HEK293 (cell line): ENCODE results near the gene SLC11A2.

Source experiments
- CTCF ChIA-PET: fragments of 350-600 bp; formaldehyde crosslinking; extraction: SDS; loops from one replicate; lab custom pipeline; 2021; ENCODE audit warnings: antibody characterized with exemption; lab: Yijun Ruan, JAX
- POLR2A ChIA-PET: fragments of 300-600 bp; formaldehyde crosslinking; extraction: SDS; loops from one replicate; lab custom pipeline; 2020; ENCODE audit warnings: antibody characterized with exemption, inconsistent platforms; lab: Yijun Ruan, JAX
- H3K27ac ChIP-seq: fragments of 200-500 bp; sonication (Bioruptor generic); 2 replicates; pipeline ENCODE4 v1.5.1; 2014; ENCODE audit warnings: low read depth, low read length, control low read depth, inconsistent platforms; ENCODE audit errors: extremely low read depth
- H3K36me3 ChIP-seq, 2 experiments: fragments of 200-500 bp in 1 of 2; sonication (Bioruptor generic) in 1 of 2; 1 replicate in 1 of 2; 2 replicates in 1 of 2; pipeline ENCODE4 v1.5.1; 2014 to 2017; ENCODE audit warnings: inconsistent platforms in 2 of 2, low read length in 2 of 2; ENCODE audit not compliant: control insufficient read depth in 2 of 2, insufficient read depth in 1 of 2
- H3K4me1 ChIP-seq: fragments of 200-500 bp; sonication (Bioruptor generic); 2 replicates; pipeline ENCODE4 v1.5.1; 2014; ENCODE audit warnings: mild to moderate bottlenecking, low read length, inconsistent platforms; ENCODE audit not compliant: control insufficient read depth, insufficient read depth
- H3K4me3 ChIP-seq: 2 replicates; pipeline ENCODE4 v1.5.1; 2011; ENCODE audit warnings: low read depth, mild to moderate bottlenecking, control low read depth, low read length, moderate library complexity
- H3K9me3 ChIP-seq: fragments of 200-500 bp; sonication (Bioruptor generic); 2 replicates; pipeline ENCODE4 v1.5.1; 2014; ENCODE audit warnings: low read depth, low read length, inconsistent platforms; ENCODE audit not compliant: control insufficient read depth, insufficient read depth
- BCL11B ChIP-seq: fragments of 450-650 bp; formaldehyde crosslinking; IDR thresholded peaks from 2 replicates; pipeline ENCODE4 v1.5.1; 2016; ENCODE audit warnings: low read depth, missing biosample characterization, missing genetic modification characterization
- EGR2 ChIP-seq: fragments of 450-650 bp; formaldehyde crosslinking; IDR thresholded peaks from 2 replicates; pipeline ENCODE4 v1.5.1; 2016; ENCODE audit warnings: low read depth, missing biosample characterization, missing genetic modification characterization
- HOXA7 ChIP-seq: sonication (generic); formaldehyde crosslinking; IDR thresholded peaks from 2 replicates; pipeline ENCODE4 v1.8.1; 2022; ENCODE audit warnings: missing genetic modification reagents, borderline replicate concordance
- KLF8 ChIP-seq: fragments of 450-650 bp; formaldehyde crosslinking; IDR thresholded peaks from 2 replicates; pipeline ENCODE4 v1.5.1; 2016; ENCODE audit warnings: missing biosample characterization, missing genetic modification characterization
- WT1 ChIP-seq: fragments of 450-650 bp; formaldehyde crosslinking; IDR thresholded peaks from 2 replicates; pipeline ENCODE4 v1.5.1; 2016; ENCODE audit warnings: missing biosample characterization, missing genetic modification characterization
- ZEB2 ChIP-seq: fragments of 450-650 bp; formaldehyde crosslinking; IDR thresholded peaks from 2 replicates; pipeline ENCODE4 v1.5.1; 2016; ENCODE audit warnings: missing biosample characterization, missing genetic modification characterization
- ZNF169 ChIP-seq: fragments of 450-650 bp; formaldehyde crosslinking; IDR thresholded peaks from 2 replicates; pipeline ENCODE4 v1.5.1; 2016; ENCODE audit warnings: missing biosample characterization, missing genetic modification characterization
- ZNF2 ChIP-seq: fragments of 450-650 bp; formaldehyde crosslinking; IDR thresholded peaks from 2 replicates; pipeline ENCODE4 v1.5.1; 2016; ENCODE audit warnings: missing biosample characterization, missing genetic modification characterization
- ZNF223 ChIP-seq: fragments of 450-650 bp; formaldehyde crosslinking; IDR thresholded peaks from 2 replicates; pipeline ENCODE4 v1.5.1; 2016; ENCODE audit warnings: missing biosample characterization, missing genetic modification characterization
- ZNF350 ChIP-seq: fragments of 450-650 bp; formaldehyde crosslinking; IDR thresholded peaks from 2 replicates; pipeline ENCODE4 v1.5.0; 2017; ENCODE audit warnings: missing biosample characterization, mild to moderate bottlenecking, missing genetic modification characterization
- ZNF433 ChIP-seq: fragments of 450-650 bp; formaldehyde crosslinking; IDR thresholded peaks from 2 replicates; pipeline ENCODE4 v1.5.1; 2016; ENCODE audit warnings: missing biosample characterization, missing genetic modification characterization, low read depth
- ZNF514 ChIP-seq: fragments of 450-650 bp; formaldehyde crosslinking; IDR thresholded peaks from 2 replicates; pipeline ENCODE4 v1.5.1; 2016; ENCODE audit warnings: missing biosample characterization, missing genetic modification characterization
- ZNF530 ChIP-seq: fragments of 450-650 bp; formaldehyde crosslinking; IDR thresholded peaks from 2 replicates; pipeline ENCODE4 v1.5.1; 2016; ENCODE audit warnings: low read depth, missing biosample characterization, missing genetic modification characterization
- ZNF571 ChIP-seq: fragments of 450-650 bp; formaldehyde crosslinking; IDR thresholded peaks from 2 replicates; pipeline ENCODE4 v1.5.0; 2017; ENCODE audit warnings: missing biosample characterization, missing genetic modification characterization
- ZNF621 ChIP-seq: fragments of 450-650 bp; formaldehyde crosslinking; IDR thresholded peaks from 2 replicates; pipeline ENCODE4 v1.5.1; 2017; ENCODE audit warnings: missing biosample characterization, missing genetic modification characterization
- ZNF658 ChIP-seq: fragments of 450-650 bp; formaldehyde crosslinking; IDR thresholded peaks from 2 replicates; pipeline ENCODE4; 2016; ENCODE audit warnings: missing biosample characterization, missing genetic modification characterization
- ZNF76 ChIP-seq: fragments of 450-650 bp; formaldehyde crosslinking; IDR thresholded peaks from 2 replicates; pipeline ENCODE4; 2016; ENCODE audit warnings: low read depth, missing biosample characterization, missing genetic modification characterization, borderline replicate concordance
- ZNF785 ChIP-seq: fragments of 450-650 bp; formaldehyde crosslinking; IDR thresholded peaks from 2 replicates; pipeline ENCODE4 v1.5.1; 2016; ENCODE audit warnings: missing biosample characterization, missing genetic modification characterization
- ZNF830 ChIP-seq: fragments of 450-650 bp; IDR thresholded peaks from 2 replicates; pipeline ENCODE4 v1.5.0; 2018; ENCODE audit warnings: missing biosample characterization, missing genetic modification characterization, low read depth, mild to moderate bottlenecking, moderate library complexity
- ZNF837 ChIP-seq: fragments of 450-650 bp; formaldehyde crosslinking; IDR thresholded peaks from 2 replicates; pipeline ENCODE4 v1.5.1; 2016; ENCODE audit warnings: missing biosample characterization, missing genetic modification characterization
- ZXDB ChIP-seq: fragments of 450-650 bp; formaldehyde crosslinking; IDR thresholded peaks from 2 replicates; pipeline ENCODE4 v1.5.1; 2016; ENCODE audit warnings: missing biosample characterization, missing genetic modification characterization
- TF ChIP-seq, protein P1 (sequence below): fragments of 450-650 bp; formaldehyde crosslinking; IDR thresholded peaks from 2 replicates; pipeline ENCODE4 v1.5.1; 2016; ENCODE audit warnings: missing biosample characterization, missing genetic modification characterization
- TF ChIP-seq, protein P2 (sequence below): fragments of 450-650 bp; formaldehyde crosslinking; IDR thresholded peaks from 2 replicates; pipeline ENCODE4 v1.5.1; 2017; ENCODE audit warnings: missing biosample characterization, missing genetic modification characterization
- TF ChIP-seq, protein P3 (sequence below): fragments of 450-650 bp; formaldehyde crosslinking; IDR thresholded peaks from 2 replicates; pipeline ENCODE4 v1.5.1; 2017; ENCODE audit warnings: missing biosample characterization, missing genetic modification characterization
- TF ChIP-seq, protein P4 (sequence below): fragments of 450-650 bp; formaldehyde crosslinking; IDR thresholded peaks from 2 replicates; pipeline ENCODE4 v1.5.1; 2016; ENCODE audit warnings: missing biosample characterization, missing genetic modification characterization
- TF ChIP-seq, protein P5 (sequence below): fragments of 450-650 bp; formaldehyde crosslinking; IDR thresholded peaks from 2 replicates; pipeline ENCODE4 v1.5.1; 2016; ENCODE audit warnings: missing biosample characterization, missing genetic modification characterization
- TF ChIP-seq, protein P6 (sequence below): fragments of 450-650 bp; formaldehyde crosslinking; IDR thresholded peaks from 2 replicates; pipeline ENCODE4 v1.5.1; 2016; ENCODE audit warnings: missing biosample characterization, missing genetic modification characterization

The SLC11A2 gene

DNA sequence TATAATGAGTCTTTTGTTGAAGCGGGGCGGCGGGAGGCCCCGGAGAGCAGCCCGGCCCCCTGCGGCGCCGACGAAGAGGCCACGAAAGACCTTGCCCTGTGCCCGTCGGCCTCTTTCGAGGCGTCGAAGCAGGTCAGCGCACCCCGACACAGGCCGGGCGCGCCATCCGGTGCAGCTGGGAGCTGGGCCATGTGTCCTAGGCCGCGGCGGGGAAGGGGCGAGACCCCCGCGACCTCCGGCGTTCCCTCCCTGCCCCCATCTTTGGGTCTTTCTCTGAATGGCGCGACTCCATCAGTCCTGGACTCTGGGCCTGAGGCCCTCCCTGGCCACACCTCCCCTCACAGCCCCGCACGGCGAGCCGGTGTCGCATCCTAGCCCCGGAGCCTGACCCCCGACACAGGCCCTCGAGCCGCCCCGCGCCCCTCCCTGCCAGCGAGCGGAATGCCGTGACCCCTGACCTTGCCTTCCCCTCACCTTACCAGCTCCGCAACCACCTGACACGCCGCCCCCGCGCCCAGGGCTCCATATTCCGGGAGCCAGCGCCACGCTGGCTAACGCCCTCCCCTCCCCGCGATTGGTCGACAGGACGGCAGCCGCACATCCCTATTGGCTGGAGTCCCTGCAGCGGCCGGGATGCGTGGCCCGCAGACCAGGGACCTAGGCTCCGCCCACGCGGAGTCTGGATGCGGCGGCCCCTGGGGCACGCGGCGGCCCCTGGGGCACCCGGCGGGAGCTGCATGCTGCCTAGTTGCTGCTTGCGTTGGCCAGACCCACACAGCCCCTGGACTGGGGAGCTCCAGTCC is at the start of gene SLC11A2:
Gene SLC11A2, minus strand, starts transcription at position 549 of the 803 bp plus-strand sequence. CDS start 15,656 bp downstream, outside the sequence.
- Histone ChIP-seq H3K4me3 (peak within 1 kb of the TSS; percentile 78), H3K4me1 (0 out of 2 replicates have a peak, but pooled peaks cover 4% of the 10 kb centered on the region), H3K36me3 (no peaks in the 10 kb centered on the region), H3K27ac (peak within 1 kb of the TSS; percentile 95), H3K9me3 (no peaks in the 10 kb centered on the region)
- CTCF ChIA-PET = interaction anchor here (0.6 to 3.7 kb wide), 7 partner anchors 15 to 325 kb away, joined by 3 to 33 read pairs (median 4); no protein-coding TSS in a partner anchor
- POLR2A ChIA-PET = interaction anchor here (1.1 to 2.5 kb wide), 10 partner anchors 14 to 516 kb away, joined by 3 to 23 read pairs (median 4); partner anchors contain the start of genes ATF1 and CSRNP2
- TF ChIP-seq, protein P1, sequence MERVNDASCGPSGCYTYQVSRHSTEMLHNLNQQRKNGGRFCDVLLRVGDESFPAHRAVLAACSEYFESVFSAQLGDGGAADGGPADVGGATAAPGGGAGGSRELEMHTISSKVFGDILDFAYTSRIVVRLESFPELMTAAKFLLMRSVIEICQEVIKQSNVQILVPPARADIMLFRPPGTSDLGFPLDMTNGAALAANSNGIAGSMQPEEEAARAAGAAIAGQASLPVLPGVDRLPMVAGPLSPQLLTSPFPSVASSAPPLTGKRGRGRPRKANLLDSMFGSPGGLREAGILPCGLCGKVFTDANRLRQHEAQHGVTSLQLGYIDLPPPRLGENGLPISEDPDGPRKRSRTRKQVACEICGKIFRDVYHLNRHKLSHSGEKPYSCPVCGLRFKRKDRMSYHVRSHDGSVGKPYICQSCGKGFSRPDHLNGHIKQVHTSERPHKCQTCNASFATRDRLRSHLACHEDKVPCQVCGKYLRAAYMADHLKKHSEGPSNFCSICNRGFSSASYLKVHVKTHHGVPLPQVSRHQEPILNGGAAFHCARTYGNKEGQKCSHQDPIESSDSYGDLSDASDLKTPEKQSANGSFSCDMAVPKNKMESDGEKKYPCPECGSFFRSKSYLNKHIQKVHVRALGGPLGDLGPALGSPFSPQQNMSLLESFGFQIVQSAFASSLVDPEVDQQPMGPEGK = peak; percentile 99
- TF ChIP-seq ZNF169 (tag by site-specific recombination) (no peak), WT1 (tag by site-specific recombination) (peak; percentile 64), EGR2 (peak; percentile 93), KLF8 (peak; percentile 85; the same call in 1 of the 2 replicates), ZNF2 (tag by site-specific recombination) (peak; percentile 94), ZNF514 (tag by site-specific recombination) (no peak), ZNF621 (tag by site-specific recombination) (no peak), BCL11B (tag by site-specific recombination) (peak; percentile 97), ZNF530 (tag by site-specific recombination) (no peak), ZNF658 (tag by site-specific recombination) (no peak), ZNF433 (no peak), ZNF830 (no peak), ZNF571 (tag by site-specific recombination) (no peak), ZNF223 (tag by site-specific recombination) (no peak), ZNF837 (tag by site-specific recombination) (no peak), ZNF785 (tag by site-specific recombination) (peak; percentile 87), ZNF76 (tag by site-specific recombination) (peak; percentile 67; the same call in 1 of the 2 replicates), HOXA7 (no peak), ZEB2 (tag by site-specific recombination) (peak; percentile 98), ZXDB (peak; percentile 100), ZNF350 (no peak)
- TF ChIP-seq, protein P2, sequence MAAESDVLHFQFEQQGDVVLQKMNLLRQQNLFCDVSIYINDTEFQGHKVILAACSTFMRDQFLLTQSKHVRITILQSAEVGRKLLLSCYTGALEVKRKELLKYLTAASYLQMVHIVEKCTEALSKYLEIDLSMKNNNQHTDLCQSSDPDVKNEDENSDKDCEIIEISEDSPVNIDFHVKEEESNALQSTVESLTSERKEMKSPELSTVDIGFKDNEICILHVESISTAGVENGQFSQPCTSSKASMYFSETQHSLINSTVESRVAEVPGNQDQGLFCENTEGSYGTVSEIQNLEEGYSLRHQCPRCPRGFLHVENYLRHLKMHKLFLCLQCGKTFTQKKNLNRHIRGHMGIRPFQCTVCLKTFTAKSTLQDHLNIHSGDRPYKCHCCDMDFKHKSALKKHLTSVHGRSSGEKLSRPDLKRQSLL (tag by site-specific recombination) = peak; percentile 96
- TF ChIP-seq, protein P3, sequence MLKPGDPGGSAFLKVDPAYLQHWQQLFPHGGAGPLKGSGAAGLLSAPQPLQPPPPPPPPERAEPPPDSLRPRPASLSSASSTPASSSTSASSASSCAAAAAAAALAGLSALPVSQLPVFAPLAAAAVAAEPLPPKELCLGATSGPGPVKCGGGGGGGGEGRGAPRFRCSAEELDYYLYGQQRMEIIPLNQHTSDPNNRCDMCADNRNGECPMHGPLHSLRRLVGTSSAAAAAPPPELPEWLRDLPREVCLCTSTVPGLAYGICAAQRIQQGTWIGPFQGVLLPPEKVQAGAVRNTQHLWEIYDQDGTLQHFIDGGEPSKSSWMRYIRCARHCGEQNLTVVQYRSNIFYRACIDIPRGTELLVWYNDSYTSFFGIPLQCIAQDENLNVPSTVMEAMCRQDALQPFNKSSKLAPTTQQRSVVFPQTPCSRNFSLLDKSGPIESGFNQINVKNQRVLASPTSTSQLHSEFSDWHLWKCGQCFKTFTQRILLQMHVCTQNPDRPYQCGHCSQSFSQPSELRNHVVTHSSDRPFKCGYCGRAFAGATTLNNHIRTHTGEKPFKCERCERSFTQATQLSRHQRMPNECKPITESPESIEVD (tag by site-specific recombination) = no peak
- TF ChIP-seq, protein P4, sequence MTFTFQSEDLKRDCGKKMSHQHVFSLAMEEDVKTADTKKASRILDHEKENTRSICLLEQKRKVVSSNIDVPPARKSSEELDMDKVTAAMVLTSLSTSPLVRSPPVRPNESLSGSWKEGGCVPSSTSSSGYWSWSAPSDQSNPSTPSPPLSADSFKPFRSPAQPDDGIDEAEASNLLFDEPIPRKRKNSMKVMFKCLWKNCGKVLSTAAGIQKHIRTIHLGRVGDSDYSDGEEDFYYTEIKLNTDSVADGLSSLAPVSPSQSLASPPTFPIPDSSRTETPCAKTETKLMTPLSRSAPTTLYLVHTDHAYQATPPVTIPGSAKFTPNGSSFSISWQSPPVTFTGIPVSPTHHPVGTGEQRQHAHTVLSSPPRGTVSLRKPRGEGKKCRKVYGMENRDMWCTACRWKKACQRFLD (tag by site-specific recombination) = no peak
- TF ChIP-seq, protein P5, sequence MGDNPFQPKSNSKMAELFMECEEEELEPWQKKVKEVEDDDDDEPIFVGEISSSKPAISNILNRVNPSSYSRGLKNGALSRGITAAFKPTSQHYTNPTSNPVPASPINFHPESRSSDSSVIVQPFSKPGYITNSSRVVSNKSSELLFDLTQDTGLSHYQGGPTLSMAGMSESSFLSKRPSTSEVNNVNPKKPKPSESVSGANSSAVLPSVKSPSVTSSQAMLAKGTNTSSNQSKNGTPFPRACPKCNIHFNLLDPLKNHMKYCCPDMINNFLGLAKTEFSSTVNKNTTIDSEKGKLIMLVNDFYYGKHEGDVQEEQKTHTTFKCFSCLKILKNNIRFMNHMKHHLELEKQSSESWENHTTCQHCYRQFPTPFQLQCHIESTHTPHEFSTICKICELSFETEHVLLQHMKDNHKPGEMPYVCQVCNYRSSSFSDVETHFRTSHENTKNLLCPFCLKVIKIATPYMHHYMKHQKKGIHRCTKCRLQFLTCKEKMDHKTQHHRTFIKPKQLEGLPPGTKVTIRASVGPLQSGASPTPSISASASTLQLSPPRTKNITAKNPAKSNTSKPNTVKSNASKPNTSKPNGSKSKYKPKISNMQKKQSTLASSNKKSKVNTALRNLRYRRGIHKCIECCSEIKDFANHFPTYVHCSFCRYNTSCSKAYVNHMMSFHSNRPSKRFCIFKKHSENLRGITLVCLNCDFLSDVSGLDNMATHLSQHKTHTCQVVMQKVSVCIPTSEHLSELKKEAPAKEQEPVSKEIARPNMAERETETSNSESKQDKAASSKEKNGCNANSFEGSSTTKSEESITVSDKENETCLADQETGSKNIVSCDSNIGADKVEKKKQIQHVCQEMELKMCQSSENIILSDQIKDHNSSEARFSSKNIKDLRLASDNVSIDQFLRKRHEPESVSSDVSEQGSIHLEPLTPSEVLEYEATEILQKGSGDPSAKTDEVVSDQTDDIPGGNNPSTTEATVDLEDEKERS (tag by site-specific recombination) = no peak
- TF ChIP-seq, protein P6, sequence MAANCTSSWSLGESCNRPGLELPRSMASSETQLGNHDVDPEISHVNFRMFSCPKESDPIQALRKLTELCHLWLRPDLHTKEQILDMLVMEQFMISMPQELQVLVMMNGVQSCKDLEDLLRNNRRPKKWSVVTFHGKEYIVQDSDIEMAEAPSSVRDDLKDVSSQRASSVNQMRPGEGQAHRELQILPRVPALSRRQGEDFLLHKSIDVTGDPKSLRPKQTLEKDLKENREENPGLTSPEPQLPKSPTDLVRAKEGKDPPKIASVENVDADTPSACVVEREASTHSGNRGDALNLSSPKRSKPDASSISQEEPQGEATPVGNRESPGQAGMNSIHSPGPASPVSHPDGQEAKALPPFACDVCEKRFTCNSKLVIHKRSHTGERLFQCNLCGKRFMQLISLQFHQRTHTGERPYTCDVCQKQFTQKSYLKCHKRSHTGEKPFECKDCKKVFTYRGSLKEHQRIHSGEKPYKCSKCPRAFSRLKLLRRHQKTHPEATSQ (tag by site-specific recombination) = no peak; the same call in none of the 2 replicates
